AG08395 (cell line): ENCODE data around the gene DNAJC13.
"Not testable (repeated sequence)": the region's sequence is repeated elsewhere in the genome, so short reads cannot be mapped to it uniquely, and the experiment has no call there.

Experiments used
- DNase-seq: peaks from one replicate; pipeline ENCODE4 v3.0.0; 2012; ENCODE audit warnings: mixed read lengths, low spot score

Gene DNAJC13

GRCh38 chr3:132549169-132549568, 131.9 kb downstream of the DNAJC13 start:
- no peak for DNase-seq

- peak; percentile 54 for DNase-seq
Observed at GRCh38 chr3:132549890-132550578, 132.7 kb downstream of the DNAJC13 start.

GRCh38 chr3:132550579-132551305, 133.4 kb downstream of the DNAJC13 start:
- no peak for DNase-seq

- DNase-seq, result no peak
Observed at GRCh38 chr3:132553826-132554225, 136.5 kb downstream of the DNAJC13 start.

GRCh38 chr3:132554437-132554836, 137.1 kb downstream of the DNAJC13 start:
- DNase-seq, result no peak

GRCh38 chr3:132555306-132556035, 138.2 kb downstream of the DNAJC13 start:
- no peak for DNase-seq

GRCh38 chr3:132556036-132556386, 138.7 kb downstream of the DNAJC13 start:
- not testable (repeated sequence) for DNase-seq

GRCh38 chr3:132556508-132557159, 139.3 kb downstream of the DNAJC13 start:
- DNase-seq, result peak; percentile 19

GRCh38 chr3:132561003-132561402, 143.7 kb downstream of the DNAJC13 start:
- DNase-seq, result no peak

- DNase-seq, result no peak
Observed at GRCh38 chr3:132563420-132564069, 146.2 kb downstream of the DNAJC13 start.

- no peak for DNase-seq
Observed at GRCh38 chr3:132564070-132564465, 146.8 kb downstream of the DNAJC13 start.

- DNase-seq, result no peak
Observed at GRCh38 chr3:132568422-132568821, 151.1 kb downstream of the DNAJC13 start.

- peak; percentile 11 for DNase-seq
Observed at GRCh38 chr3:132569153-132569552, 151.9 kb downstream of the DNAJC13 start.

GRCh38 chr3:132569580-132569979, 152.3 kb downstream of the DNAJC13 start:
- no peak for DNase-seq

GRCh38 chr3:132570016-132570415, 152.7 kb downstream of the DNAJC13 start:
- no peak for DNase-seq

- peak; percentile 48 for DNase-seq
Observed at GRCh38 chr3:132573797-132574211, 156.5 kb downstream of the DNAJC13 start.

- no peak for DNase-seq
Observed at GRCh38 chr3:132587401-132587800, 170.1 kb downstream of the DNAJC13 start.
